GM12891 (cell line): ENCODE measurements around the gene REPIN1.

Experiments used
- POLR2A ChIP-seq: IDR thresholded peaks from 2 replicates; pipeline ENCODE4 v1.6.1; 2011; ENCODE audit warnings: low read depth, low read length, control low read depth
- POLR2AphosphoS5 ChIP-seq: IDR thresholded peaks from 2 replicates; pipeline ENCODE4 v1.6.1; 2011; ENCODE audit warnings: low read depth, low read length, control low read depth
- POU2F2 ChIP-seq: IDR thresholded peaks from 2 replicates; pipeline ENCODE4 v1.6.1; 2011; ENCODE audit warnings: low read depth, mild to moderate bottlenecking, control low read depth, low read length, moderate library complexity
- SPI1 ChIP-seq: IDR thresholded peaks from 2 replicates; pipeline ENCODE4 v1.6.1; 2011; ENCODE audit warnings: low read depth, low read length, control low read depth

DNA sequence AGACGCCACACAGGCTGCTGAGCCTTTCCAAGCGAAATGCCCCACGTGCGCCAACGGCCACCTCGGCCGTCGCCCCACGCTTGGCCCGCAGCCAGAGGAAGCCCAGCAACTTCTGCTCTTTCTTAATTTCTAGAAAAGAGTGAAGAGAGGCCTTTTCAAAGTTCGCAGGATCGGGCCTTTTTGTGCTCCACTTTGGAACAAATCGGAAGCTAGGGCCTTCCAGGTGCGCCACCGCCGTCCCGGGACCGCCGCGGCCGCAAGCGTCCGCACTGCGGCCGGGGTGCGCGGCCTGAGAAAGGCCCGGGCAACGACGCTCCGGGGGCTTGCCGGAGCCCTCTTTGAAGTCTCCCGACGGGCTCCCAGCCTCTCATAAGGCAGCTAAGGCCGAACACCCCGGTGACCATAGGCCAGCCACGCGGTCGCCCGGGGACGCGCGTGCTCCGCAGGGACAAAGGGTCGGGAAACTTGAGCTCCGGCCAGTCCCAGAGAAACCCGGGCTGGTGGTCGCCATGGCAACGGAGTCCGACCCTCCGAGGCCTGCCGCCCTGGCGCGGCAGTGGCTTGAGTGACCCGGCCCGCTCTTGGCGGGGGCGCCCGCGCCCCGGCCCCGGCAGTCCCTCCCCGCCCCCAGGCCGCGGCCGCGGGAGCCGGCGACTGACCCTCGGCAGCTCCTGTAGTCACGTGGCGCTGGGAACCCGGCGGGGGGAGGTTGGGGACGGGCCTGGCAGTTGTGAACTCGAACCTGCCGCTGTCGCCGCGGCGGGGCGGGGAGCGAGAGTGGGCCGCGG is at the start of gene REPIN1:
- TF ChIP-seq POLR2AphosphoS5 (peak; percentile 32; the same call in 1 of the 2 replicates), POLR2A (no peak), POU2F2 (no peak), SPI1 (no peak)
